UCSD-AML1 (cell line): ENCODE results near the gene BMX.

Experiments
- DNase-seq: peaks from one replicate; lab custom pipeline; 2025; ENCODE audit not compliant: unreplicated experiment; lab: John Stamatoyannopoulos, UW

BMX gene

DNA sequence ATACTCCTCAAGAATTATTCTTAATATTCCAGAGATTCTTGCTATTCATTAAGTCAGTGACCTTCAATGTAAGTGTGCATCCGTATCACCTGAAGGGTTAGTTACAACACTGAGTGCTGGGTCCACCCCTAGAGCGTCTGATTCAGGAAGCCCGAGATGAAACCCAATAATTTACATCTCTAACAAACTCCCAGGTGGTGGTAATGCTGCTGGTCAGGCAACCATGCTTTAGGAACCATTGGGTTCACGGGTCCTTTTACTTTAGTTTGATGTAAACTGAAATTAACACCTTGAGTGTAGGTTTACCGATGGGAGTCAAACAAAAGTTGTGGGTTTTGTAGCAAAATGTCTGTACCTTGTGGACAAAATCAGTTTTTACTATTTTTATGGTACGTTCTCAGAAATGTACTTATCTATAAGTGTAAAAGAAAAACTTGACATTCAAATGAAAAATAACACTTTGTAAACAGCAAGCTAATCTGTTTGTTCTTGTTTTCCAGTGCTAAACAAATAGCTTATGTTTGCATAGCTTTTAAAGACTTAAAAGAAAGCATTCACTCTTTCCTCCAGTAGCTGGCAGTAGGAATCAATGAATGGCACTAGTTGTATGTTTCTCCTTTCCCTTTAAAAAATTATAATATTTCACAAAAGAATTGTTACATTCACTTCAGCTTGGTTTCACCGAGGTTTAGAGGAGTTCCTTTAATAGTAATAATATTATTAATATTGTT, 67.4 kb downstream of the BMX start:
- DNase-seq = no peak

DNA sequence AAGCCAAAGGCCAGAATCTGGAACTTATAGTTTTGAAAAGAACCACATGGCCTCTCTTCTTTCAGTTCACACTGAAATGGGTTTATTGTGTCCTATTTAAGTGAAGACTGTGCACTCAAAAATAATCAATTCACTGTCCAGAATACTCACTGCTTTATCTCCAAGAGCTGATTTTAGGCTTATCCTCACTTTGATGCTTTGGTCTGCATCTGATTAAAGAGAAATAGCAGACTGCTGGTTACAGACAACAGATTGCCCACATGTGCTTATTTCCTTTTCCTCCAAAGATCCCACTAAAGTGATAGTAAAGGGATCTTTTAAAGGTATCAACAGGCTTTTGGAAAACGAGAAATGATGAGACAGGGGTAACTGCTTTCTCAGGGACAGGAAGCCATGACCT, 69.5 kb downstream of the BMX start:
- no peak for DNase-seq

DNA sequence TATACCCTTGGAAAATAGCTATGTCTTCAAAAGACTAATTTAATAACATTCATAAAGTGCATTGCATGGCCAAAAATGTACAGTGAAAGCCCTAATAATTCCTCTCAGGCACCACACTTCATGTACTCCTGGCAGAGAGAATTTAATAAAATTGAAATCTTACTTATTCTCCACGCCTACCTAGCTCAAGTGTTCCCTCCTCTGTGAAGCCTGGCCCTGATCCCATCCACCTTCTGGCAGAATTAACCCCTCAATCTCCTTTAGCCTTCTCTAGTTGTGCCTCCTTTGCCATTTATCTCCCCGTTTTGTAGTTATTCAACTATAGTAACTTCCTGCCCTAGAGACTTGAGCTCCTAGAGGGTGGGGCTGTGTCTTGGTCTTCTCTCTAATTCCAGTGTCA, 73.4 kb downstream of the BMX start:
- no peak for DNase-seq

DNA sequence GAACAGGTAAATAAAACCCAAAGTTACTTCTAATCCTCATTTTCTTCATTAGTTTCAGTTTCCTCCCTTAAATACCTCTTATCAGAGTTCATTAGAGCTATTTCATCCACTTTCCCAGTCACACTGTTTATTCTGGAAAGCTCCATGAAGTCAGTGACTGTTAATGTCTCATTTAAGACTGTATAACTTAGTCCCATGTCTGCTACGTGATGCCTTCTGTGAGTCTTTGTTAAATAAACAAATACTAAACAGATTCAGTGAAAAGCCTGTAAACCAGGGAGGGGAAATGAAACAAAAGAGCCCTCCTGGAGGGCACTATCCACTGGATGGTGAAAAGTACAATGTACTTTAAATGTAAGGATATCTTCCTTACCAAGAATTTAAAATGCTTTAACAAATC, 75.4 kb downstream of the BMX start:
- DNase-seq = no peak

DNA sequence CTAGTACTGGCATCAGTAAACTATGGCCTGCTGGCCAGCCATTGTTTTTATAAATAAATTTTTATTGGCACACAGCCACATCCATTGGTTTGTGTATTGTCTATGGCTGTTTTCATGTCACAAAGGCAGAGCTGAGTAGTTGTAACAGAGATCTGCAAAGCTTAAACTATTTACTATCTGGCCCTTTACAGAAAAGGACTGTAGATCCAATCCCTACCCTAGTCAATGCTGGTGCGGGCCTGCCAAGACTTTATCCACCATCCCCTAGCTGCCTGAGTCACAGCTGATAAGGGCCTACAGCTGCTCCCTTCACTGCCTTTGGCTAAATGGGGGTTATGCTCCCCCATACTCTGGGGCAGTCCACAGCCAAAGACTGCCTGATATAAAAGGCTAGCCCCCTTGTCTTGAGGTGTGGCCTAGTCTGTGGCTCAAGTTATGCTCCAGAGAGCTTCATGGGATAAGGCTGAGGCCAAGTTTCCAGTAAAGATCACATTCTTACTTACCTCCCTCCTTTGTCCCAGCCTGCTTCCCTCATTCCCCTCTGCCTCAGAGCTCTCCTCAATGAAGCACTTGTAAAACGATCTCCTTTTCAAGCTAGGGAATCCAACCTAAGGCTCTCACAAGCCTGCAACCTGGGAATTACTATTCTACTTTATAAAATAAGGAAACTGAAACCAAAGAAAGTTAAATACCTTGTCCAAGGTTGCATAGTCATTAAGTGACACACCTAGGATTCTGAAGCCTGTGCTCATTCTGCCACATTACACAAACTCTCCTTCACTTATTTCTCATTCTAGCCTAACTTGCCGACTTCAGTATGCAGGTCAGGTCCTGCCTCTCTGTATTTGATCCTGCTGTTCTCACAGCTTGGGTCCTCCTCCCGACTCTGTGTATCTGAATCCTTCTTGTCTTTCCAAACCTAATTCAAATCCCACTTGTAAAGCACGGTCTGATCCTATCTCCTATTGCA, 79.5 kb downstream of the BMX start:
- no peak for DNase-seq

DNA sequence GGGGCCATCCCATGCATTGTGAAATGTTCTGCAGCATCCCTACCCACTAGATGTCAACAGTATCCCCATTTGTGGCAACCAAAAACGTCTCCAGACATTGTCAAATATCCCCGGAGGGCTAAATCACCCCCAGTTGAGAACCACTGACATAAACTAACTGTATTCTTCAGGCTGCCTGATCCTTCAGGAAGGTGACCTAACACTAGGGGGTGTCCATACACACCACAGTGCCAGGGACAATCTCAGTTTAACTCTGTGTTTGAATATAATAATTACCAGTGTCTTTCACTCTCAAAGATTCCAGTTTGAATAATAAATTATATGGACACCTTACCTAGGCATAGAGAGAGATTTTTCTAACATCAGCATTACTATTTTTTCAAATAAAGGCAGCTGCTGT, 93.8 kb downstream of the BMX start:
- DNase-seq = no peak

DNA sequence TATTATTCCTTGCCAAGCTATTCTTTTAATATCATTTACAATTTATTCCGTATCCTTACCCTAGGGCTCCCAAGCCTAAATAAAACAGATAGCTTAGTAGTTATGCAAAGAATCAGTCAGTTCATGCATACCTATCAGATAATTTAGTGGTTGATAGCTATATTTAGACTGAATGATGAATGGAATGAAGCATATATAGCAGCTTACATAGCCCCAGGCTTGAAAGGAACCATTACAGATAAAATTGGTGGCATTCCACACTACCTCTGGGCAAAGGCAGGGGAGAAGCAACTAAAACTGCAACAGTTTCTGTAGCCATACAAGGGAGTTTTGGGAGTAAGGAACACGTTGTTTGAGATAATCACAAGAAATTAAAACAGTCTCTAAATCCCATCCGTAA, 97.4 kb downstream of the BMX start:
- no peak for DNase-seq

DNA sequence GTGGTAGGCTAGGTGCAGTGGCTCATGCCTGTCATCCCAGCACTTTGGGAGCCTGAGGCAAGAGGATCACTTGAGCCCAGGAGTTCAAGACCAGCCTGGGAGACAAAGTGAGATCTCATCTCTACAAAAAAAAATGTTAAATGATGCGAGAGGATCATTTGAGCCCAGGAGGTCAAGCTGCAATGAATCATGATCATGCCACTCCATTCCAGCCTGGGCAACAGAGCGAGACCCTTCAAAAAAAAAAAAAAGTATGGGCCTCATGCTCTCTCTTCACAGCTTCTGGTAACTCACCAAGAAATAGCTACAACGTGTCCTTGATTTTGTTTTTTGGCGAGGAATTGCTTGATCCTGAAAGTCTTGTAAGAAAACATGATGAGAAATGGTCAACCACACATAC, 98.9 kb downstream of the BMX start:
- DNase-seq = no peak

DNA sequence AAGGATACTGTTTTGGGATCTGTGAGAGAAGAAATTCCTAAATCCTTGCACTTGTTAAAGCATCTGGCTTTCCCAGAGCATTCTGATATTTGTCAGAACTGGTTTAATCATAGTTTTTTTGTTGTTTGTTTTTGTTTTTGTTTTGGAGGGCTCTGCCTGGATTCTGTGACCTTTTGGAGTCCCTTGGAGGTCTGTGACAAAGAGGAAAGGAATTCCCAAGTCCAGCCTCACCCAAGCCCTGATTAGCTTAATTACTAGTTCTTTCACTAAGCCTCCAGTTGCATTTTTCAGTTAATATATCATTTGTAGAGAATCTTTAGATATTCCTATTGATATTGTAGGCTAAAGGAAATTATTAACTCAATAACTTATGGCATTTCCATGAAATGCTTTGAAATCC, 99.4 kb downstream of the BMX start:
- DNase-seq = no peak

DNA sequence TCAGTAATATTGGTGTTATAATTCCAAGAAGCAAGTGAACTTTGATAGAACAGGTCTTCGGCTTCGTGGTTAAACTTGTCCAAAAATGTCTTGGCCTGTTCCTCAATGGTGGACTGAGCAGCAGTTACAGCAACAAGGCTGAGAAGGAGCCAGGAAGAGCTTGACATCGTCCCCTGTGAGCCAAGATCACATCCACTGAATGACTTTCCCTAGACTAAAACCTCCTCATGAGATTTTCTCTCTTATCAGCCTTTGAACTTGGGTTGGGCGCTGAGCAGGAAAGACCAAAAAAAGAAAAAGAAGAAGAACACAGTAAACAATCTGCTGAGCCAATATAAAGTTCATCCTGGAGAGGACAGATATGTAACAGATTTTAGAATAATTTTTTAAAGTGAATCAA, 100.1 kb downstream of the BMX start, which contains the start of gene ACE2:
ACE2 (minus strand) TSS at position 216 of the 400 bp plus-strand sequence; CDS start at position 167, 49 bp downstream.
- DNase-seq = no peak

DNA sequence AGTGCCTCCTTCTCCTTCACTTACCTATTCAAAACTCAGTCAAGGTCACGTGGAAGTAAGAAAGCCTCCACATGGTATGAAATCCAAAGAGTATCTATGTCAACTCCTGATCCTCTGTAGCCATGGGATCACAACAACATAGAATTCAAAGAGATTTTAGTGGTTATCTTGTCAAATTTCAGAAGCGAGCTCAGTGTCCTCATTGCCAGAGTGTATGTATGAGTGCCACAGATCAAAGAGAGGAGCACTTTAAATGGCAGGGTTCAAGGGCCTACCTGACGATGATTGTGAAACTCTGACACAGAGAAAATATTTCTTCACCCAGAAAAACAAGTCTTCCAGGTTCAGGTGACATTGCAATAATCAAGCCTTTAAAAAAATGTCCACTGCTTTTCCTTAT, 101.3 kb downstream of the BMX start:
- DNase-seq = no peak

DNA sequence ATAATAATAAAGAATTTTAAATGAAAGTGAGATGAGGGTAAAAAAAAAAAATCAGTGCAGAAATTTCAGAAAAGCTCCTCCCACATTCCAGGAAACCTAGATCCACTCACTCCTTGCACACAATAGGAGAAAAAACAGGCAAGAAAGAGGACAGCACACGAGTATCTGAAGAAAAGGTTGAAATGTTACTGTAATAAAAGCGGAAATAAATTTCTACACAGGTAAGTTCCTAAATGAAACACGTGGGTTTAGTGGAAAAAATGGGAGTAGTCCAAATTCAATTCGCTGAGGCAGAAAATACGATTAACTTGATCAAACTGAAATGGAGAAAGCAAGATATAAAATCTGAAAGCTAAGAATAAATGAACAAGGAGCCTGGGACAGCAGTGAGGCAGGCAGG, 102.2 kb downstream of the BMX start:
- DNase-seq = no peak

DNA sequence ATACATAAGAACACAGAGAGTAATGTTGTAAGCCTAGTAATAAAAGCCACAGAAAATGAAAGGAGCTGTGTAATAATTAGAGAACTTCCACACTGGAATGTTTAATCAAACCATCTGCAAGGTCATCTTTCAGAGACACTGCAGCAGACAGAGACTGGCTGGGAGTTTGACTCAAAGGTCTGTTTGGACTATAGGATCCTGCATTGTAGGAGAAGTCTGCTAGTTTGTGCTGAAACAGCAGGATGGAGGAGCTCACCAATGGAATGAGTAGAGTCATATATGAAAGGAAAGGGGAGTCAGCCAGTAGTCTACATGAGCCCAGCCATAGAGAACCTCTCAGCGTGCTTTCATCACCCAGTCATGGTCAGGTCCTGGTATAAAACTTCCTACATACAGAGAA, 104.6 kb downstream of the BMX start:
- no peak for DNase-seq
